HG03025 (cell line): Measurements from ENCODE around the gene RBM20.

Experiments used
- ATAC-seq: cut with Tn5 transposase; IDR thresholded peaks from one replicate; pipeline ENCODE4 v1.9.1; 2021; ENCODE audit warnings: mild to moderate bottlenecking, moderate library complexity; ENCODE audit not compliant: unreplicated experiment, low FRiP score

RBM20 gene

DNA sequence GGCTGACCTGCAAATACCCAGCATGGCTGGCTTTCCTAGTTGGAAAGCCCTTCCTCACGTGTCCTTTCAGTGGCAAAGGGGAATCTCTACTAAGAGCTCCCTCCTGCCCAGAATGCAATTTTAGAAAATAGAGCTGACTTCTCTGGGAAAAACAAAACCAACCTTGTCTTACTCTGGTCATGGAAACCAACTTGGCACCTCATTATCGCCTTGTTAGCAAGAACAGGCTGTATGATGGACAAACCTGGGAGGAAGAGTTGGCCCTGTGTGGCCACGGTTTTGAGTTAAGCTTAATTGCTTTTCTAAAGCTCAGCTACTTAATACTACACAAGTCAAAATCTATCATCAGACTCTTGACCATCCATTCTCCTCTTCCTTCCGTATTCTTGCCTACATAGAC lies 133.5 kb downstream of the RBM20 start:
- no peak for ATAC-seq

DNA sequence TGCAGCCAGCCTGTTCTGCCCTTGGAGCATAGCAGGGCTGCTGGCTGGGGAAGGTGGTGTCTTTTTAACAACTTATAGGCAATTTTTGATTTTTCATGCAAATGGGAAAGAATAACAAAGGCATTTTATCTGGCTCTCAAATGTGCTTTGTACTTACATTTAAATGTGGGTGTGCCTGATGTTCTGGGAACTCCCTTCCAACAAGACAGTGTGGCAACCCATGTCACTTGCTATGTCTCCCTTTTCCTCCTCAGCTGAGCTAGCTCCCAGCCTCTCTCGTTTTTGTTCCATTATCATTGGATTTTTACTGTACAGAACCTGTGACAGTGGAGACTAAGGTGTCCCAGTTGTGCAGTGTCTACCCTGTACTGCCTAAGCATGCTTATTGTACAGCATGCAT lies 134.1 kb downstream of the RBM20 start:
- no peak for ATAC-seq

DNA sequence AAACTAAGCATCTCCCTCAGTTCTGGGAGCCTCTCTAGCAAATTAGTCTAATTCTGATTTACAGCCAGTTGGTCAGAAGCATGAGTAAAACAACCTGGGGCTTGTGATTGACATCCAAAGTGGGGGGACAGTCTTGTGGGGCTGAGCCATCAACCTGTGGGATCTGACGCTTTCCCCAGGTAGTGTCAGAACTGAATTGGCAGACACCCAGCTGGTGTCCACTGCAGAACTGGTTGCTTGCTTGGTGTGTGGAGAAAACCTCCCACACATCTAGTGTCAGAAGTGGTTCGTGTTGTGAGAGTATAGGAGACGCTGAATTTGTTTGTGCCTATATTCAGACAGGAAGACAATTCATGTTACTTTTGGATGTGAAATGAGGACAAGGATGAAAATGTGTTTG lies 135.4 kb downstream of the RBM20 start:
- no peak for ATAC-seq

DNA sequence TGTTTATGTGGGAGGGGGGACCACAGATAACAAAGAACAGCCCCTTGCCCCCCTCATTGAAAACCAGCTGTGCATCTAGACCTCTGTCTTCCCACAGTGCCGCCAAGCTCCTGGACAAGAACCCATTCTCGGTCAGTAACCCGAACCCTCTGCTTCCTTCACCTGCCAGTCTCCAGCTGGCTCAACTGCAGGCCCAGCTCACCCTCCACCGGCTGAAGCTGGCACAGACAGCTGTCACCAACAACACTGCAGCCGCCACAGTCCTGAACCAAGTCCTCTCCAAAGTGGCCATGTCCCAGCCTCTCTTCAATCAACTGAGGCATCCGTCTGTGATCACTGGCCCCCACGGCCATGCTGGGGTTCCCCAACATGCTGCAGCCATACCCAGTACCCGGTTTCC lies 136.6 kb downstream of the RBM20 start:
- no peak for ATAC-seq

DNA sequence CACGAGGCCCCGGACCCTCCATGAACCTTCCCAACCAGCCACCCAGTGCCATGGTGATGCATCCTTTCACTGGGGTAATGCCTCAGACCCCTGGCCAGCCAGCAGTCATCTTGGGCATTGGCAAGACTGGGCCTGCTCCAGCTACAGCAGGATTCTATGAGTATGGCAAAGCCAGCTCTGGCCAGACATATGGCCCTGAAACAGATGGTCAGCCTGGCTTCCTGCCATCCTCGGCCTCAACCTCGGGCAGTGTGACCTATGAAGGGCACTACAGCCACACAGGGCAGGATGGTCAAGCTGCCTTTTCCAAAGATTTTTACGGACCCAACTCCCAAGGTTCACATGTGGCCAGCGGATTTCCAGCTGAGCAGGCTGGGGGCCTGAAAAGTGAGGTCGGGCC lies 137.0 kb downstream of the RBM20 start:
- ATAC-seq = no peak

GRCh38 chr10:110782616-110783015 lies 138.5 kb downstream of the RBM20 start:
- ATAC-seq = no peak

DNA sequence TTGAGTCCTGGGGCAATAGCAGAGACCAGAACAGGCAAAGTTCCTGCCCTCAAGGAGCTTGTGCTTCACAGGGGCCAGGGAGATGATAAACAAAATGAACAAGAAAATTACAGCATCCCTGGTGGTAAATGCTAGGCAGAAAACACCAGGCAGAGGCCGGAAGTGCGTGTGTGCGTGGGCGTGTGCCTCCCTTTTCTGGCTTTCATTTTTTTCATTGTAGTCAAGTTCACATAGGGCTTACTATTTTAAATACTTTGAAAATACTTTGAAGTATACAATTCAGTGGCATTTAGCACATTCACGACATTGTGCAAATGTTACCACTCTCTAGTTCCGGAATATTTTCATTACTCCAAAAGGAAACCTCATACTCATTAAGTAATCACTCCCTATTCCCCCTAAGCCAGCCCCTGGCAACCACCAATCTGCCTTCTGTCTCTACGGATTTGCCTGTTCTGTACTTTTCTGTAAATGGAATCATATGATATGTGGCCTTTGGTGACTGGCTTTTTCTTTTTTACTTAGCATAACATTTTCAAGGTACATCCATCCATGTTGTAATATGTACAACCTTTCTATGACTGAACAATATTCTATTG lies 139.5 kb downstream of the RBM20 start:
- no peak for ATAC-seq

DNA sequence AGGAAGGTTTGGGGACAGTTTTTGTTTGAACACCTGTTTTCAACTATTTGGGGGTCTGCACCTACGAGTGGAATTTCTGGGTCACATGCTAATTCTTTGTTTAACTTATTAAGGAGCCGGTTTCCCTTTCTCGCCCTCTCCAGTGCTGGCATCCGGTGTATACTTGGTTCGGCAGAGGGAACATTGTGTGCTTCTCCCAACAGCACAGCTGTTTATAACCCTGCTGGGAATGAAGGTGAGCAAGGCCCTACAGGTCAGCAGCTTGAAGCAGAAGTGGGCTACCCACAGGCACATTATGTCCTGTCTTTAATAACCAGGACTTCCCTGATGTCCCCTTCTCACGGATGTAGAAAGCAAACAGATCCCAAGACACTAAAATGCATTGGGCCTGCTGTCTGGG lies 140.1 kb downstream of the RBM20 start:
- ATAC-seq = no peak

DNA sequence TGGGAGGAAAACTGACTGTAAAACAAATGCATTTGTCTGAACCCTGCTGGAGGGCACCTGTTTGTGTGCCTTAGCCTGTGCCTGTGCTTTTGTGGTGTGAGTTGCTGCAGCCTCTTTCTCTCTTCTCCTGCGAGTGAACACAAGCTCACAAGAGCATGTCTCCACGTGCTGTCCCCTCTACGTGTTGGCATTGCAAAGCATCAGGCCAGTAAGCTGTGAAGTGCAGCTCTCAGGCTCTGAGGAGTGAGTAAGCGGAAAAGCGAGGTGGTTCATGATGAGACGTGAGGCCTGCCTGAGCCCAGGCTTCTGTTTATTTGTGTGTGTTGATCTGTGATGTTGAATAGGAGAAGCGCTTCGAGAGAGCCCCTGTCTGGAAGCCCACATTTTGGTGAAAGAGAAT lies 142.0 kb downstream of the RBM20 start:
- no peak for ATAC-seq

GRCh38 chr10:110788620-110789385 lies 144.7 kb downstream of the RBM20 start:
- no peak for ATAC-seq

GRCh38 chr10:110789604-110790433 lies 145.7 kb downstream of the RBM20 start:
- no peak for ATAC-seq

- ATAC-seq = no peak
Measured at GRCh38 chr10:110790913-110791506, 146.9 kb downstream of the RBM20 start.

- ATAC-seq = no peak
Measured at GRCh38 chr10:110791541-110792073, 147.5 kb downstream of the RBM20 start.

GRCh38 chr10:110792476-110793125 lies 148.5 kb downstream of the RBM20 start:
- ATAC-seq = no peak

- no peak for ATAC-seq
Measured at GRCh38 chr10:110793128-110793812, 149.1 kb downstream of the RBM20 start.

- ATAC-seq = no peak
Measured at GRCh38 chr10:110793886-110794285, 149.8 kb downstream of the RBM20 start.

- ATAC-seq = no peak
Measured at GRCh38 chr10:110794808-110795207, 150.7 kb downstream of the RBM20 start.

- no peak for ATAC-seq
Measured at GRCh38 chr10:110797416-110797815, 153.3 kb downstream of the RBM20 start.

DNA sequence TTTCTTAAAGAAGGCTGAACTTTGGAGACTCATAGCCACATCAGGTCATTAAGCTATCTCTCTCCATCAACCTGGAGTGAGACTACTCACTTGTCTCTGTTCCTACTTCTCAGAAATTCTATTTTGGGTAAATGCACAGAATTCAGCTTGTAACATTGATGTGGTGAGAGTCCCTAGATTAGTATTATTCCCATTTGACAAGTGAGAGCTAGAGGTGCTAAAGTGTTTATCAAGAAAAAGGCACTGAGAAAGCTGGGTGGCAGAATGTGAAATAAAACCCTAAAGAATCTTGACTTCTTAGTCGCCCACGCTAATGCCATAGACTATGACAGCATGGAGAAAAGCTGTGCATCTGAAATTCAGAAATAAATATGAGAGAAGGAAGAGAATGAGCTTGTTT lies 154.2 kb downstream of the RBM20 start:
- no peak for ATAC-seq

- ATAC-seq = no peak
Measured at GRCh38 chr10:110802090-110802489, 158.0 kb downstream of the RBM20 start.
